Activated T-cell treated with anti-CD3 and anti-CD28 coated beads for 4 hours (primary cell): ENCODE measurements around the gene CCNL2.
A peak's percentile ranks its signal among the peaks of the same experiment; 100 is the strongest.
"Not testable (repeated sequence)": the region's sequence is repeated elsewhere in the genome, so short reads cannot be mapped to it uniquely, and the experiment has no call there.

Experiments
- DNase-seq: peaks from one replicate; pipeline ENCODE4 v3.0.0-alpha.2; 2020

The CCNL2 gene

GRCh38 chr1:1371746-1372711 lies 27.1 kb downstream of the CCNL2 start:
- DNase-seq: peak; percentile 67

GRCh38 chr1:1371364-1371745 lies 27.8 kb downstream of the CCNL2 start:
- no peak for DNase-seq

- no peak for DNase-seq
Observed at GRCh38 chr1:1370771-1371300, 28.3 kb downstream of the CCNL2 start.

GRCh38 chr1:1370094-1370493 lies 29.0 kb downstream of the CCNL2 start:
- DNase-seq: not testable (repeated sequence)

- no peak for DNase-seq
Observed at GRCh38 chr1:1367315-1367714, 31.8 kb downstream of the CCNL2 start.

GRCh38 chr1:1366699-1367066 lies 32.5 kb downstream of the CCNL2 start:
- DNase-seq: no peak

GRCh38 chr1:1365875-1366698 lies 33.0 kb downstream of the CCNL2 start:
- no peak for DNase-seq

- no peak for DNase-seq
Observed at GRCh38 chr1:1364266-1364665, 34.9 kb downstream of the CCNL2 start.

GRCh38 chr1:1361982-1362423 lies 37.1 kb downstream of the CCNL2 start:
- no peak for DNase-seq

- DNase-seq: no peak
Observed at GRCh38 chr1:1361233-1361981, 37.7 kb downstream of the CCNL2 start.

- no peak for DNase-seq
Observed at GRCh38 chr1:1360506-1361169, 38.5 kb downstream of the CCNL2 start.

GRCh38 chr1:1359664-1360468 lies 39.3 kb downstream of the CCNL2 start:
- no peak for DNase-seq

- no peak for DNase-seq
Observed at GRCh38 chr1:1359308-1359663, 39.8 kb downstream of the CCNL2 start.

GRCh38 chr1:1358433-1359271 lies 40.5 kb downstream of the CCNL2 start, which contains the start of gene MXRA8:
MXRA8 (minus strand) TSS chr1:1358555; CDS start chr1:1358504, 51 bp downstream.
- no peak for DNase-seq

- DNase-seq: no peak
Observed at GRCh38 chr1:1357871-1358432, 41.2 kb downstream of the CCNL2 start.

- no peak for DNase-seq
Observed at GRCh38 chr1:1356796-1357401, 42.2 kb downstream of the CCNL2 start.

- DNase-seq: no peak
Observed at GRCh38 chr1:1356166-1356795, 42.9 kb downstream of the CCNL2 start.

GRCh38 chr1:1355416-1355815 lies 43.7 kb downstream of the CCNL2 start:
- no peak for DNase-seq
